GM19324 (cell line): ENCODE measurements around the gene DIS3L2.

ENCODE experiments used
- ATAC-seq: cut with Tn5 transposase; IDR thresholded peaks from one replicate; pipeline ENCODE4 v1.9.1; 2021; ENCODE audit warnings: mild to moderate bottlenecking, moderate library complexity; ENCODE audit not compliant: unreplicated experiment, low FRiP score

DIS3L2 gene

DNA sequence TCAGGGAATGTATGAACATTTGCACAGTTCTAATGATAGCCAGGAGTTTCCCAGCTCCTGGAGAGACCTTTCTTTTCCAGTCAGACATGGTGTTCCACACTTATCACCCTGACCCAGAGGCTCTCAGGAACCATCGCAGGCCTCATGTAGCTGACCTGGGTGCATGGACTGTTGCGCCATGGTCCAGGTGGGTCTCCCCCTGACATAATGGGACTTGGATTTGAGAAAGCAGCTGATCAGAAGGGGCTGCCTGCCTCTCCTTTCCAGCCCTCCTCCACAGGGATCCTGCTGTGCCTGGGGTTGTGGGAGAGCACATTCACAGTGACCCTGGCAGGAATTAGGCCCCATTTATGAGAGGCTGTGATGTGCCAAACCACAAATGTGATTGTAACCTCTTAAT lies 283.6 kb downstream of the DIS3L2 start:
- ATAC-seq, result no peak

DNA sequence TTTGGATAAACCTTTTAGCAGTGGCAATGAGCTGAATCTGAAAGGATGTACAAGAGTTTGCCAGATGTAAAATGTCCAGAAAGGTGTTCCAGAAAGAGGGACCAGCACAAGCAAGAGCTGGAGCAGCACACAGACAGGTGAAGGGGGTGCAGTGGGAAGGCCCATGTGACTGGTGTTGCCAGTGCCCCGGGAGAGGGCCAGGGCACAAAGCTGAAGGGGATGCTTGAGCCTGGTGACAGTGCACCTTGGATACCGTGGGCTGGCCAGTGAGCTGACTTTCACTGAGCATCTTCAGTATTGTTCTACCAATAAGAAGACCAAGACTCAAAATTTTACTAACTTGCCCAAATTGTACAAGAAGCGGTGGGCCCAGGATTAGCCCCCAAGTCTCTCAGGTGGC lies 284.7 kb downstream of the DIS3L2 start:
- ATAC-seq, result no peak

DNA sequence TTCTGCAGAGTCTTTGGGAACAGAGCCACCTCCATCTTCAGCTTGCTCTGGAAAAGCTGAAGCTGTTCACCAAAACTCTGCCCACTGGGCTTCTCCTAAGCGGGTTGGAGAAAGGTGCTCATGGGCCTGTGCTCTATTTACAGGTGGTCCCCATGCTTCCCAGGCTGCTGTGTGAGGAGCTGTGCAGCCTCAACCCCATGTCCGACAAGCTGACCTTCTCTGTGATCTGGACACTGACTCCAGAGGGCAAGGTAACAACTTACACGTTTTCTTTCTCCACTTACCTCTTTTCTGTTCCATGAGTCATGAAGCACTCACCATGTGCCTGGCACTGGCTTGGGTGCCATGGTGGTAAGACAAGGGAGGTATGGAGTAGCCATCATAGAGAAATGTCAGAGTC lies 287.6 kb downstream of the DIS3L2 start:
- no peak for ATAC-seq

DNA sequence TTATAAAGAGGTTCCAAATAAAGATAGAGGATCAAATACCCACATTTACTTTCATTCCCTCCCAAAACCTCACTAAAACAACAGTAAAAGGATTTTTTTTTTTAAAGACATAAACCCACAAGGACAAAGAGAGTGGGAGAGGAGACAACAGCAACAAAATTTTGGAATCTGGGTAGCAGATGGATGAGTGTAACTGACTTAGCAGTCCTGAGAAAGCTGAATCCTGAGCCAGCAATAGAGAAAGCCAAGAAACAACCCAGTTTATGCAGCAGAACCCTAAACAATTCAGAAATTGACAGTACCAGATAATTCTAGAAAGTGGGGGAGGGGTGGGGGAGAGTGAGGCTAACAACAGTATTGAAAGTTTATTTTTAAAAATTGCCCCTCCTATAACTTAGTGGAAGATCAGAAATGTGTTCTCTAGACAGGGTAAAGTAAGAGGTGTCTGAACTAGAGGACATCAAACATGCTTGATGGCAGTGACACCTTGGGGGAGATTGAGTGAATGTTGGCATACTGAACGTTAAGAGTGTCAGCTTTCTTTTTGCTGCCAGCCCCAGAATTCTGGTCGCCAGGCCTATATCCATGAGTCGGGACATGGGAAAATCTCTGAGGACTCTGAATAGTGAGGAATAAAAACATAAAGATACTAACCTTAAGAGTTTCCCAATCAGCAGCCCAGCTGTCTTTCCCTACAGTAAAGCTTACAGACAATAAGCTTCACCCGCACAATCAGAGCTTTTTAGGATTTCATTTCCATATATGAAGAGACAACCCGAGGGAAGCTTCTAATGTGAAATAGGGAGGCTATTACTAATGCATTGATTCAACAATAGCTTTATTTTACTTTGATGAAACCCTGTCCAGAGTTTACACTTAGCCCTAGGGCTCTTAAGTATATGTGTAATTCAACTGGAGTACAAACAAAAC lies 289.0 kb downstream of the DIS3L2 start:
- ATAC-seq, result no peak

DNA sequence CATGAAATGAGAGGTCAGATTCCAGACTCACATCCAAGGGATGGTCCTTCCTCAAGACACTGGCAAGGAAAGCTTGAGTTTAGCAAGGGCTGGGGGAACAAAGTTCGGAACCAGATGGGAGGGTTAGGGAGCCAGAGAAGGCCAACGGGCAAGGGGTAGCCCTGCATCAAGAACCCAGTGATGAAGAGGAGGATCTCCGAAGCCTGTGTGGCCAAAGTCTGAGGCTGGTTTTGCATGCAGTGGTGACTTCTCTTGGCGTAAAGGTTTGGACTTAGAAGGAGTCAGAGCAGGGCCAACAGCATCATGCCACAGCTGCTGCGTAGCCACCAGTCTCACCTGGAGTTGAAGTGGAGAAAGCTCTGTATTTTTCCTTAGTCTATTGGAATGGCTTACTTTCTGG lies 293.5 kb downstream of the DIS3L2 start:
- ATAC-seq, result no peak

DNA sequence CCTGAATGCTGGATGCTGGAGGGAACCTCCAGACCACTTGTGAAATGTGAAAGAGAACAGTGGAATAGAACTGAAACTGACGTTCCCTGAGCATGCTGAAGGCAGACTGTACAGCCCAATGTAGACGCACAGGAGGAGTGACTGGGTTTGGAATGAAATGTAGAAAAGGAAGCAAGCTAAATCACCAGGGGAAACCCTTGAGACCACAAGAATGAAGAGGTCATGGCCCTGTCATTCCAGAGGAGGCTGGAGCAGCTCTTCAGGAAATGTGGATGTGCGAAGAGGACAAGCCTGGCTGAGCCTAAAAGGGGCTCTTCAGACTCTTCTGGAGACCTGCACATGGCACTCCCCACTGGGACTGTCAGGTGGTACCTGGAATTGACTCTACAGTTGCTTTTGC lies 298.6 kb downstream of the DIS3L2 start:
- no peak for ATAC-seq

DNA sequence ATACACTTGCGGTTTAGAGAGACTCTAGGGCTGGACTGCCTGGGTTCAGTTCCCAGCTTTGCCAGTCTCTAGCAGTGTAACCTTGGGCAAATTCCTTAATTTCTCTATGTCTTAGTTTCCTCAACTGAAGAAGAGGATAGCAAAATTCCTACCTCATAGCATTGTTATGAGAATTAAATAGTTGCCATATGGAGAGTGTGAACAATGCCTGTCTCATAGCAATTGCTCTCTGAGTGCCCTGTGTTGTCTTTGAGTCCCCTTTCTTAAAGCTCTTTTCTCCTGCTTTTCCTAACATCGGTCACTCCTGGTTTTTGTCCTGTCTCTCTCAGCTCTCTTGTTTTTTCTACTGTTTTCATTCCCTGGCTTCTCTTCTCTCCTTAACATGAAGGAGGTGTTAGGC lies 300.3 kb downstream of the DIS3L2 start:
- ATAC-seq, result no peak

DNA sequence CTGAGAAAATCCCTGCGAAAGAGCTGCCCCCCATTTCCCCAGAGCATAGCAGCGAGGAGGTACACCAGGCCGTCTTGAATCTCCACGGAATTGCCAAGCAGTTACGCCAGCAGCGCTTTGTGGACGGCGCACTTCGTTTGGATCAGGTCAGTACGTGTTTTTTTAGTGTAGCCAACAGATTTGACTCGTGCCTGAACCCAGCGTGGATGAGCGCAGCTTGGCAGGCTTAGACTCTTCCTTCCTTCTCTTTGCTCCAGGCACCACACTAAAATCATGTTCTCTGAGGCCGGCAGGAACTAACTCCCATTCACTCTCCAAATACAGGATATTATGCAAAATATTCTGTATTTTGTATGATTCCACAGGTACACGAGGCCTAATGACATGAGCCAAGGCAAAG lies 301.8 kb downstream of the DIS3L2 start:
- ATAC-seq, result no peak

DNA sequence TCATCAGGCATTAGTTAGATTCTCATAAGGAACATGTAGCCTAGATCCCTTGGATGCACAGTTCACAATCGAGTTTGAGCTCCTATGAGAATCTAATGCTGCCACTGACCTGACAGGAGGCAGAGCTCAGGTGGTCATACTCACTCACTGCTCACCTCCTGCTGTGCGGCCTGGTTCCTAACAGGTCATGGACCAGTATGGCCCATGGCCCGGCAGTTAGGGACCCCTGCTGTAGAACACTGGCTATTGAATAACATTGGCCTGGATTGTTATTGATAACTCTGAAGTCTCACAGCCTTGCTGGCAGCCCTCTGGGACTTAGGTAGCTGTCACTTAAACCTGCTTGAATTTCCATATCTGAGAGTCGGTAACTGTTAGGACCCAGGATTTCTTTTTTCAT lies 302.6 kb downstream of the DIS3L2 start:
- no peak for ATAC-seq

DNA sequence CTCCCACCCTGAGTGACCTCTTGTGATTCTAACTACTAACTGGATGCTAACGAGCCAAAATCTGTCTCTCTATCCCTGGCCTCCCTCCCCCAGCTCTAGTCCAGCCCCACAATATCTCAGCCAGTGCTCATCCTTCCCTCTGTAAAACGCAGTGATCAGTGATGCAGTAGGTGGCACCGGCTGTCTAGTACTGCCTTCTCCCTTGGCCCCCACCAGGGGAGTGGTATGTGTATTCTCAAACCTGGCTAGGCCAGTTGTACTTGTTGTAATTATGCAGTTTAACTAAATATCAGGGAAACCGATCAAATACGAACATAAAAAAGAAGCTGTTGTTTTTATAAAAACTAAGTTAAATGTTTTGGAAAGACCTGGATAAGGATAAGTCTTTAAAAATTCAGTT lies 303.8 kb downstream of the DIS3L2 start:
- ATAC-seq, result no peak

DNA sequence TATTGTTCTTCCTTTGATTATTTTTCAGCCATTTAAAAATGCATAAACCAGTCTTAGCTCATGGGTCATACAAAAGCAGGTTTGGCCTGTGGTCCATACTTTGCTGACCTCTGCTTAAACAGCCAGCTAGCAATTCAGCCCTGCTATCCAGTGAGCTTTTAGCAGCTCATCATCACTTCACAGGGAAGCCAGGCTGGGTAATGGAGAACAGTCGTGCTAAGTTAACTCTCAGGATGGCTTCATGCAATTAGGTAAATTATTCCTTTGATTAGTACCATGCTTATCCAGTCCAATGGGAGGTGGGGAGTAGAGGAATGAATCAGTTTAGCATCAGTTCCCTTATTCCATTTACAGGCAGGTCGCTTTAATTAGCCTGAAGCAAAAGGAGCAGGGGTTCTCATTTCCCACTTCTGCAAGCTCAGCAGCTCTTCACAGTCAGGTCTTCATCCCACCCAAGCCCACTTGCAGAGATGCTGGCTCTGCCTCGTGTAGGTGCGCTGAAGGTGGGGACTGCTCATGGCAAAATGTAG lies 307.2 kb downstream of the DIS3L2 start:
- ATAC-seq, result no peak

DNA sequence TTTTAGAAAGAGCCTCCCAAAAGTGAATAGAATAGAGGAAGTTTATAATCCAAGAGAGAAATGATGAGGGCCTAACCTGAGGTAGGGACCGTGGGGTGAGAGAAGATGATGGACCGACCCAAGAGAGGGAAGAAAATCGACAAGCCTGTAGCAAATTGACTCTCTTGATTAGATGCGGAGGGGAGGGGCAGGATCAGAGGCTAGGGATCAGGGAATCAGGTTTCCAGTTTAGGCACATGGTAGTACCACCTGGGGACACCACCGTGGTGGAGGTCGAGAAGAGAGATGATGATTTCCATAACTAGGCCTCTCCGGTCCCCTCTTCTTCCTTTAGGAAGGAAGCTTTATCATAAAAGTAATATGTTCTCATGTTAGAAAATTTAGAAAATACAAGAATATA lies 308.4 kb downstream of the DIS3L2 start:
- no peak for ATAC-seq

DNA sequence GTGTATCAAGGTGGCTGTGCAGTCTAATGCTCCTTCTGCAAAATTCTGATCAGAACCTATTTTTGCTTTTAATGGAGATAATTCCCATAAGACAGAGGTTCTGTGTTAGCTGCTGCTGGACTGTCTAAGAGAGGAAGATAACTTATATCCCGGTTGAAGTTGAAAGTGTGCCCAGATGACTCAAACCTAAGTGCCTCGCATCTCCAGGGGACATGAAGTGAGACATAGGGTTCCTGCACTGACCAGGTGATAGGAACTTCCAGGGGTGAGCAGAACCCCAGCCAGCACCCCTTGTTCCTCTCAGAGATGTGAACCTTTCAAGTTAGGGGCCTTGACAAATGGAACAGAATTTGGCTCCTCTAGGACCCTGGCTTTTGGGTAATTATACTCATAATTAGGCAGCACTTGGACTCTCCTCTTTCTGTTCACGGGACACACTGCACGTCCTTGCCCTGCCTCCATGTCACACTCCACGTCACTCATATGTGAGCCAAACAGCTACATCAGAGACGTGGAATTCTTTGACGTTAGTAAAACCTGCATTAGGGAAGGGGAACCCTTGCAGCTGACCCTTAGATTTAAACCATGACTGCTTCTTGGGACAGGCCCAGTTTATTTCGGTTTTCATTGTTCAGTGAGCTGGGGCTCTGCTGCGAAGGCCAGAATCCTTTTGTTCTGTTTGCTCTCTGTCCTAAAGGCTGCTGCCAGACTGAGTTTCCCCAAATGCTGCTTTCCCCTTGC lies 312.6 kb downstream of the DIS3L2 start:
- no peak for ATAC-seq

DNA sequence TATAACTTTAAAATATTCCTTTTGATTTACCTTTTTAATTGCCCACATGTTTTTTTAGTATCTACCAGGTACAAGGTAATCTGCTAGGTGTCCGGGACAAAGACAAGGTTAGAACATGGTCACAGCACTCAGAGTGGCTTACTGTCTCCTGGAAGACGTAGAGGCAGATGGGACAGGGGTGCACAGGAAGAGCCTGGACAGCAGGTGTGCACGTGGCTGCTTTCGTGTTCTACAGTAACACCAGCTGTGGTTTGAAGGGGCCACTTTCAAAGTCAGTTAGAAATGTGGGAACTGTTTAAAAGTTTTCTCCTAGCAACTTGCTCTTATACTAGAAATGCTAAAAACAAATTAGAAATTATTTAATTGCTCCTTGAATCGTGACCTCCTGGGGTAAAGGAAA lies 314.2 kb downstream of the DIS3L2 start:
- no peak for ATAC-seq

DNA sequence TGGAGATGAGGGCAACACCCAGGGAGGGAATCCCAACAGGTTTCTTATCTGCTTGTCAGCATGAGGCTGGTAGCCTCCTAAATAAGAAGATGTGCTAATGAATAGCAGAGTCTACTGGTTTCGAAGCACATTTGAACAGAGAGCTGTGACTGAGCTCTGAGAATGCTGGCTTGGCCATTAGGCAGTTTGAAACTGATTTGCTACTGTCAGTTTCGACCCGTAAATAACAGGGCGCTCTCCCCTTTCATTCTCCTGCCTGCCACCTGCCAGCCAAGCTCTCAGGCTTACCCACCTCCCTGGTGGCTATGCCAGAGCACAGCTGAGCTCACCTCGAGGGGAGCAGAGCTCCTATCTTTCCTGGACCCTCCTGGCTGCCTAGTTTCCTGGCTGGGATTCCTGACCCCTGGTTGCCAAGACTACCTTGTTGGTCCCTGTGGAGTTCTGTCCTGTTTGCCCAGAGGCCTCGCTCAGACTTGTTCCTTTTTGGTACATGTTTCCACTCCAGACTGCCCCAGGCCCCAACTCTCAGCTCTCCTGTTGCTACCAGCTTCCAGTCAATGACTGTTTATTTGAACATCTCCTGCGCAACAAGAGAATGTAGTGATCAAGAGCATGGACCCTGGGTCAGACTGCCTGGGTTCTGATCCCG lies 314.7 kb downstream of the DIS3L2 start:
- ATAC-seq, result no peak

DNA sequence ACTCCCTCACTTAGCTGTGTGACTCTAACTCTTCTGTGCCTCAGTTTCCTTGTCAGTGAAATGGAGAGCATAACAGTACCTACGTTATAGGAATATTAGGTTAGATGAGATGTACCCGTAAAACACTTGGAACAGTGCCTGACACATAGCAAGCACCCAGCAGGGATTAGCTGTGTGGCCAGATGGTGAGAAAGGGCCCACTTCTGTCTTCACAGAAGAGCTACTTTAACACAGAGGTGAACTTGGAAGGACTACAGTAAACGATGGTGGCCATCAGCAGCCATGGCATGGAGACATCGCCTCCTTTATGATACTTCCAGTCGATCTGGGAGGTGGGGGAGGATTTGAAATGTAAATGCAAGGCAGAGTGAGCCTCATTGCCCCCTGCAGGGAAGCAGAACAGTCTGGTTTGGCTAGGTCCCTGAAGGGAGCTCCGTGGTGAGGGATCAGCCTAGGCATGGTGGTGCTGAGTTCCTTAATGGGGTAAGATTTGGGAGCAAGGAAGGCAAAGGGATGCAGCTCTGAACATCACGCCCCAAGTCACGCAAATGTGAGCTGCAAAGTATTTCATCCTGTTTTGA lies 315.3 kb downstream of the DIS3L2 start:
- no peak for ATAC-seq

DNA sequence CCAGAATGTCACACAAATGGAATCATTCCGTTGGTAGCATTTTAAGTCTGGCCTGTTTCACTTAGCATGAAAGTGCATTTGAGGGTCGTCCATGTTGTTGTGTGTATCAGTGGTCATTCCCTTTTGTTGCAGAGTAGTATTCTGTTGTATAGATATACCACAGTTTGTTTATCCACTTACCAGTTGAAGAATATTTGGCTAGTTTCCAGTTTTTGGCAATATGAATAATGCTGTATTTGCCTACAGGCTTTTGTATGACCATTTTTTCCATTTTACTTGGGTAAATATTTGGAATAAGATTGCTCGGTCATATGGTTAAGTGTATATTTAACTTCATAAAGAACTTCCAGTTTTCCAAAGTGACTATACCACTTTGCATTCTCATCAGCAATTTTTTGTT lies 317.0 kb downstream of the DIS3L2 start:
- no peak for ATAC-seq

DNA sequence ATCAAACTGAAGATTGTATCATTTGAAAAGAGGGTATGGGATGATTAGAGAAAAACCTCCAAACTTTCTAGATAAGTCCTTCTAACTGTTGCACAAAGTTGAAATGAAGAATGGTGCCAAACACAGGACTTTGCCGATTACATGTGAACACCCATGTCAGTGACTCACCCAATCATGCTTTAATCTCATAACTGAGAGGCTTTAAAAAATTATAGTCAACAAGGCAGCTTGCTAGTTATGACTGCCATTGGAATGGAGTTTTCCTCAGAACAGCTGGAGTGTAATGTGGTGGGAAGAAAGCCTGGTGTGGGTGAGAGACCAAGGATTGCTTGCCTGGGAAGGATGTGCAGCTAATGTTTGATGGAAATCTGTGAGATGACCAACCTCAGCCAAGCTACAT lies 318.8 kb downstream of the DIS3L2 start:
- no peak for ATAC-seq

DNA sequence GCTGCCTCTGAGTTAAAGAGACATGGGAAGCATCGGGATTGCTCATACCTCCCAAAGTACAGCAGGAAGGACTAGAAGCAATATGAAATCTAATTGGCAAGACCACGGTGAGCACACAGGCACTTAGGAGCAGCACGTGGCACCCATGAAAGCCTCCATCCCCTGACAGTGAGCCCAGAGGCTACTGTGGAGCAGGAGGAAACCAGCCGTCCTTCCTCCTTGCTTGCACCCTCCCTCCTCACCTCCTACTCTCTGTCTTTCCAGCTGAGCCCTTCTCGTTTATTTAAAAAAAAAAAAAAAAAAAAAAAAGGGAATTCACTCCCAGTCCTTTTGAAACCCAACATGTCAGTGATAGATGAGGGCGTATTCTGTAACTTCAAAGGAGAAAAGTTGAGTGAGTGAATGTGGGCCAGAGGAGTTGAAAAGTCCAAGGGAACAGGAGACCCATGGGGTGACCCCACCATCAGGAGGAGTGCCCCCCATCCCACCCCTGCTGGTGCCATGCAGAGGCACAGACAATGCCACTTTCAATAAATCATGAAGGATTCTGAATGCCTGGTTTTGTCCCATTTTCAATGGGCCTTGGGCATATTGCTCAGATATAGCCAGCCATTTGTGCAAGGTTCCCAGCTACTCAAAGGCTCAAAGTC lies 320.5 kb downstream of the DIS3L2 start:
- ATAC-seq, result no peak

DNA sequence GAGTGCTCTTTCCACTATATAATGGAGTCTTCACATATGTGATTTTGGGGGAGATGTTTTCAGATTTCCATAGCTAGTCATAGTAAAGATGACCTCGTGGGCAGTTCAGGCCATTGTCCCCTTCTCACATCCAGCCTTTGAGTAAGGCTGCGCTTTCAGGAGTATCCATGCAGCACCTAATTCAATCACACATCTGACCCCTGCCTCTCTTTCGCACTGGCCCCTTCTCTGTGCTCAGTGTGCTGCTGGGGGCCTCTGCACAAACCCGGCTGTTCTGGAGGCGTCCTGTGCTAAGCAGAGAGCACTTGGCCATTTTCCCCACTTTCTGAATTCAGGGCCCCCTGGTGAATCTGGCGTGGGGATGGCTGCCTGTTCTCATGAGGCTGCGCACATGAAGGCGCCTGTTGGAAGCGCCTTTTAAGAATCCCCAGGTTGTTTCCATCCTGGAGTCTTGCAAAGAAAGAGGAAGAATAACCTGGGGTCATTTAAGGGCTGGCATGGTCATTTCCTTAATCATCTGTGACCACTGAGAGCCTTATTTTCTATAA lies 321.1 kb downstream of the DIS3L2 start:
- ATAC-seq, result no peak
